Amniotic epithelial cell (primary cell): ENCODE measurements around the gene COL1A2.
A peak's percentile ranks its signal among the peaks of the same experiment; 100 is the strongest.

Experiments
- DNase-seq: peaks from one replicate; pipeline ENCODE4 v3.0.0-alpha.2; 2010; ENCODE audit warnings: low read depth

Gene COL1A2

DNA sequence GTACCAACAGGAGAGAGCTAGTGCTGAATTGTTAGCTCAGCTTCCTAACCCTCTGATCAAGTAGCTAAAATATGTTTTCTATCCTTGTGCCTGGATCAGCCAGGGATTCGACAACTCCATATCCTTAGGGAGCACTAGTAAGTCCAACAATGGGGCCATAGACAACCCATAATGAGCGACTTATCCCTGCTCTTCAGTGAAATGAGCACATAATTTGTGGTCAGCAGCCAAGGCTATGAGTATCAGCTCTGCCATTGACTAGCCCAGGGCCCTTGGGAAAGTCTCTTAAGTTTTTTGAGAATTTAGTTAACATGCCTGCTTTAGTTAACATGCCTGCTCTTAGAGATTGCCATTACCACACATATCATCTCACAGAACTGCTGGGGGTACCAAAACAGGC is 39.3 kb downstream of the COL1A2 start:
- no peak for DNase-seq

DNA sequence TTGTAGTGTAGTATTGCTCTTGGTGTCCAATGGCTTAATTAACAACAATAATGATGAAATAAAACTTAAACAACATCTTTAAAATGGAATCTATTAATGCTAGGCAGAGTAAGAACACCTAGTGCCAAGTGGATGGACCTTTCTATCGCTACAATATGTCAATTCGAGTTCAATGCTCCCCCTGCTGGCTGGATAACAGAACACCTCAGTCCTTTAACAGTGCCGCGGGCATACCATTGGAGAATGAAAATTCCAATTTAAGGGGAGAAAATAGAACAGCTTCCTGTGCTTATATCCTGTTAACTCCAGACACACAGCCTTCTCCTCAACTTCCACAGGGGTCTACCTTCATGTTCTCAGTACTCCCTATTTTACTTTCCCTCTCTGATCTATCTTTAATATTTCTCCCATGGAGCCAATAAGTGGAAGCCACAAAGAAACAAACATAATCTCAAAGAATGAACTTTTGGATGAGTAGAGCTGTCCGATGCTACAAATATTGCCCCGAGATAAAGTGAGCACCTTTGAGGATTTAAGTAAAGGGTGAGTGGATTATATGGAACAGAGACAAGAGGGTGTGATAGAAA is 41.4 kb downstream of the COL1A2 start:
- DNase-seq = peak; percentile 64

DNA sequence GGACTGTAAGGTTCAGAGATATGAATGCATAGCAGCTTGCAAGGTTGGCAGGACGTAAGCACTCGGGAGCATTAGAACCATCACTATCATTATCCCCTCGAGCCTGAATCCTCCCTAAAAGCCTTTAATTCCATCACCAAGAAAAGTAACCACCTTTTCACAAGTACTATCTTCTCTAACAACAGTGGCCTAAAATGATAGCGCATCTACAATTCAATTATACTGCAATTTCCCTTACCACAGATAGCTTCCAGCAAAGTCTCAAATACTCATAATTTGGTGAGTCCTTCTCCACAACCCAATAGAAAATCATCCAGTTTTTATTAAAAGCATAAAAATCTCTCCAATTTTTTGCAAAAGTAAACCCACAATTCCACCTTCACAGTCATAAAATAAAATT is 42.0 kb downstream of the COL1A2 start:
- DNase-seq = no peak

DNA sequence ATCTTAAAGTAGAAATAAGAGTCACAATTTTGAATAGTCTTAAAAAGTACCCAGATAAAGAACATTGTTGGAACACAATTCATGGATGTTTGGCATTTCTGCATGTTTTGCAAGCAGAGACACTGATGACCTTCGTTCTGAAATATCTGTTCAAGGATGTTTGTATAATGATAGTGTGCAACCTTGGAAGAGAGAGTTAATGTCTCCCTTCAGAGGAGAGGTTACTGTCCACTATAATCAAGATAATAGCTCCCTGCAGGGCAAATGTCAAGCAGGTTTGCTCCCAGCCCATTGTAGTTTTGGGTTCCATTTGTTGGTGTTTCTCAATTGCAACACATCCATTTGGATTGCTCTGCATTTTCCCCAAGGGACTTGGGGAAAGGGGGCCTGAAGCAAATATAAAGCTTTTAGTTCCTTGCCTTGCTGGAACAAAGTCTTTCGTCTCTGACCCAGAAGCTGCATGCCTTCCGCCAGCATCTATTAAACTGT is 45.2 kb downstream of the COL1A2 start:
- peak; percentile 59 for DNase-seq

DNA sequence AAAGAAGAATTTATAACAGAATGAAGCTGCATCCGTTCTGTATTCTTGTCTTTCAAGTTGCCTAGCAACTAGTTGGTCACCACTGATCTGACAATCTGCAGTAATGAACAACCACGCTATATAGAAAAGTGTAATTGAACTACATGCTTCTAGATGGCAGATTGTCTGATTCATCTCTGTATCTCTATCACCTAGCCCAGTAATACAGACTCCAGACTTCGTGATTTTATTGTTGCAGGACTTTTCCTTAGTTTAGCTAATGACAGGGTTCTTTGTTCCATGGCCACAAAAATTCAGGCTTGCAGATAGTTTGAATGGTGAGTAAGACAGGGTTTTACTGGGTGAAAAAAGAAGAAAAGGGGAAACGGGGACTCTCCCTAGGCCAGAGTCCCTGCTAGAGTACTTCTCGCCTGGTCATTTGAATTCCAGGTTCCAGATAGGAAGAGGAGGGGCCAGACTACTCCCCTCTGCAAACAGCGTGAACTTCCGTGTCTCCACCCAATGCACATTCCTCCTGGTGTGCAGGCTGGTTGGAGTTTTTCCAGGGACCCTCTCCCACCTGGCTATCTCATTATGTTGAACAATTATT is 45.9 kb downstream of the COL1A2 start:
- peak; percentile 41 for DNase-seq

DNA sequence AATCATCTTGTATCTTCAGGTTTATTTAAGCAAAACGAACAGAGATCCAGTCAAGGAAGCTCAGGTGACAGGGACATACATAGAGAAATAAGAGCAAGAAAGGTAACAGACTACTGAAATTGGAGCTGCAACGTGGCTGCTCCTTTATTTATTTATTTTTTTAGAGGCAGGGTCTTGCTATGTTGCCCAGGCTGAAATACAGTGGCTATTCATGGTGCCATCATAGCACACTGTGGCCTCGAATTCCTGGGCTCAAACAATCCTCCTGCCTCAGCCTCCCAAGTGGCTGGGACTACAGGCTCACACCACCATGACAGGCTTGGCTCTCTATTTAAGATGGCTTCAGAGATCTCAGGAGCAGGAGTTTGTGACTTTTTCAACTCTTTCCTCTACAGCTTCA is 46.4 kb downstream of the COL1A2 start:
- no peak for DNase-seq

DNA sequence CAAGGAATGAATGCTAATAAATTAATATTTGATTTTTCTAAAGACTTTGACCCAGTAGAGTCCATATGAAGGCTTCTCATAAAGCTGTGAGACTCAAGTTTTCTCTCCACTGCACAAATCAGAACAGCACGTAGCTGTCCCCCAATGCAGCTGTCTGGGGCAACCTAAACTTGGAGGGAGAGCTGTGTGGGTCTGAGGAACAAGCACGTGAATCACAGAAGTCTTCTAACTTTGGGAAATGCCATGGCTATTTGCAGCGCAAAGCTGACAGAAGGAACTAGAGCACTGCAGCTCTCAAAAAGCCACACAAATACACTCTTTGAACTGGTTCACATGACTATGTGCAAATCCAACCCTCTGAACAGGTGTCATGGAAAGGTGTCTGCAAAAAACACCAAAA is 47.9 kb downstream of the COL1A2 start:
- no peak for DNase-seq

DNA sequence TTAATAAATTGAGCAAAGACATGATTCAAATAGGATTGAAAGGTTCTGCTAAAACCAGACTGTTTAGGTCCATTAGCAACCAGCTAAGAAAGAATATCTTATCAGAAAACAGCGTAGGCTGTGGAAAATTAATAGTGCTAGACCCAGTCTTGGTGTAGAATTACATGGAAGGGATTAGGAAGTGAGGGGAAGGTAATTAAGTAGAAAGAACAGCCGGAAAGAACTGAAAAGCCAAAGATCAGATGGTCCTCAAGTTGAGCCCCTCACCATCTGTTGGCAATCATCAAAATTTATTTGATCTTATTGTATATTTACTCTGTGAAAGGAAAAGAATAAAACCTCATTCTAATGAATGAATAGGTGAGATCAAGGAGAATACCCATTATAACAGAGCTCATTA is 50.1 kb downstream of the COL1A2 start:
- DNase-seq = no peak

DNA sequence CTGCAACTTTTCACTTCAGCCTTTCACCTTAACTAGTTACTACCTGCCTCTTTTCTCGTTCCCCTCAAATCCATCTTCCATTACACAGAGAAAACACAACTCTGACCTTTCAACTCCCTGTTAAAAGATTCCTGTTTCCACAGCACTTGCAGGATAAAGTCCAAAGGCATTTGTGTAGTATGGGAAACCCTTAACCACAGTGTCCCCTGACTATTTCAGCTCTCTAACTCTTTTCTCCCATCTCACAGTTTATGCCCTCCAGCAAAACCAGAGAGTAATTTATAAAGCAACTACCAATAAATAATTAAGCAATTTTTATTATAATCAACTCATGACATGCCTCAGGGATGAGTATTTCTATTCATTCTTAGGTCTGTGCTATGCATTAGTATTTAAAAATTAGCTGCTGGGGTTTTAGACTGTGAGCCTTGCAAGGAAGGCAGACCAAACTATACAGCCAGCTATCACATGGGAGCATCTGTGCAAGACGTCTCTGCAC is 51.0 kb downstream of the COL1A2 start:
- no peak for DNase-seq

DNA sequence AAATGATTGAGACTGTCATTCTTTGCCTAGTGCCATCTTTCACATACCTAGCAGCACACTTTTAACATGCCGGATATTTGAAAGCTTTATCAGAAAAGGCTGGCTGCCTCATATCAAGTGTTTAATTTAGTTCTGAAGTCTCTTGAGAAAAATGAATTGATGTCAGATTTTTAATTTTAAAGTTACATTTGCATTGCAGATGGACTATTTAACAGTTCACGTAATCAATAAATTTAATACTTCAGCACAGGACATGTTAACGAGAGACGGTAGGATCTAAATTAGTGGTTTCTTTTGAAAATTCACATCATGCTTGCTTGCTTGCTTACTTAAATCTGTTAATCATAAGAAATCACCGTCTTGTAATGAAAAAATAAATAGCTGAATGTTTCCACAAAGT is 51.6 kb downstream of the COL1A2 start:
- no peak for DNase-seq

DNA sequence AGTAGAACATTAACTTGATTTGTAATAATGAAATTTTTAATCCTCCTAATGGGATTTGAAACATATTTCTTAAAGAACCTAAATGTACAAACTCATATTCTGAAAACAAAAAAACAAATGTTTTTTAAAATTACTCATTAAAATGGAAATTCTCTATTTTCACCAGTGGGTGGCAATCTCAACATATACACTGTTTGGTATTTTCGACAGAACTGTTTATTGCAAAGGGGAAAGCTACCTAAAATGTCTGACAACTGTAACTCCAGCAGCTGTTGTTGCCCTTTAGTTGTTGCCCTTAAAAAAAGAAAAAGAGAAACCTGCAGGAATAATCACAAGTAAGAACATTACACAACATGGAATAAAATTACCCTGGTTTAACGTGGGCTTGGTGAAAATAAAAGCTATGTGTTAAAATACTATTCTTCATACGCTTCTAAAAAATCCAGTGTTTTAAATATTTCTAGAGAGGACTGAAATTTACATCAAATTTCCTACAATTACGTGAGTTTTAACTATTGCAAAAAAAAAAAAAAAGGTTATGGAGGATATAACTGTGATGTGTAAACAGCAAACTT is 54.5 kb downstream of the COL1A2 start:
- DNase-seq = peak; percentile 54

DNA sequence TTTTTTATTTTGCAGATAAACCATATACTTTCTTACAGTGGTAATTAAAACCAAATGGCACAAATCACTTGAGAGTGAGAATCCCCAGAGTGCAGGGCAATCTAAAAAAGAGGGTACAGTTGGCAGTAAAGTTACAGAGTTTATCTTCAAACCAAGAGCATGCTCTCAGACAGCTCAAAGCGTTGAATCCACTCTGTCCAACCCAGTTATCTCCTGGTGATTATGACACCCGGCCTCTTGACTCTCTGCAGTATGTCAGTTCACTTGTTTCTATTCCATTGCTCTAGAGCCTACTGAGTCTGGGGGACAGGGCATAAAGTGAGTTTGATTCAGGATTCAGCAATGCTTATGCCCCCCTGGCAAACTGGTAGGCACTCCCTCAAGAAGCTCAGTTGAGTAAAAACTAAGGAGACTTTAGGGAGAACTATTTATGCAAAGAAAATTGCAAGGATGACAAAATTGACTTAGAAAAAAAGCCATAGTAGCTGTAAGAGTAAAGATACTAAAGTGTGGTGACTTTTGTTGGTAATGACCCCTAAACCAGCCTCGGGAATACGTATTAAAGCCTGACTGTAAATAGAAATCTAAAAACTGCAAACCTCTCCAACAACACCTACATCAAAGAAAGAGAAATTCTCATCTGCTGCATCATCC is 55.5 kb downstream of the COL1A2 start:
- no peak for DNase-seq

DNA sequence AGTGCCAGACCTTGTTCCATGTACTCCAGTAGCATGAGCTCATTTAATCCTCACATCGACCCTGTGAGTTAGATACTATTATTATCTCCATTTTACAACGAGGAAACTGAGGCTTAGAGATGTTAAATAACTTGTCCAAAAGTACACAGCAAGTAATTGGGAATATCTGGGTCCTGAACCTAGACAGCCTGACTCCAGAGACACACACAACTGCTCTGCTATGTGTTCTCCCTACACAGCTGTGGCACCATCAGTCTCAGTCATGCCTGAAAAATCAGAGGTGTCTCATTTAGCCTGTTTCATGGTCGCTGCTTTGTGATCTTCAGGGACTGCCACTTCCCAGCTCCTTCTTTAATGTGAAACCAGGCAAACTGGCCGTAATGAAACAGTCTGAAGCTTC is 56.5 kb downstream of the COL1A2 start:
- no peak for DNase-seq

DNA sequence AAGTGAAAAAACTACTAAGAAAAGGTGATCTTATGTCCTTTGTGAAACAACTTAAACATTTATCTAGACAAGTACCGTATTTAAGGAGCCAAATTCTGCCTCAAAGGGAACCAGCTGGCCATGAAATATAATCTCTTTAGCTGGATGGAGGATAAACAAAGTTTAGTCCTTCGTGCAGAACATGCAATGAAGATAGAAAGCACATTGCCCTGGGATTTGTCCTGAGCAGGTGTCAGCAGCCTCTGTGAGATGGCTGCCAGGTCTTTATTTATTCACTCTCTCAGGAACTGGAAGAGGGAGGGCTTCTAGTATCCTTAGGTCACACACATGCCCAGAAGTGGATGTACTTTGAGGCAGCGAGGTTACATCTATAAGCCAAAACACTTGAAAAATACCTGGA is 57.5 kb downstream of the COL1A2 start:
- DNase-seq = no peak

DNA sequence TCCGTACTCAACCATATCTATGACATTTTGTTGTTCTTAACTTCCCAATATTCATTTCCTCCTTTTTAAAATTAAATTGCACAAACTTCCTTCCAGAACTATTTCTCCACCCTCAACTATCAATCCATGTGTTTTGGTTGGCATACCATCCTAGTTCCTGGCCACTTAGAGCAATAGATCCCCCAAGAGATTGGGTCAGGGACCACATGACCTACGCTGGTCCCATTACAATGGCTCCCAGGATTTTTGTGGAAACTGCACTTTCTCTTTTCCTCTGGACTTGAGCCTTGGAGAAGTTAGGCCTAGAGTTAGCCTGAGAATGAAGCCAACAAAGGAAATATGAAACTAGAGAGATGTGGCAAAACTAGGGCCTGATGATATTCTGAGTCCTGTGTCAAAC is 59.2 kb downstream of the COL1A2 start:
- DNase-seq = no peak

DNA sequence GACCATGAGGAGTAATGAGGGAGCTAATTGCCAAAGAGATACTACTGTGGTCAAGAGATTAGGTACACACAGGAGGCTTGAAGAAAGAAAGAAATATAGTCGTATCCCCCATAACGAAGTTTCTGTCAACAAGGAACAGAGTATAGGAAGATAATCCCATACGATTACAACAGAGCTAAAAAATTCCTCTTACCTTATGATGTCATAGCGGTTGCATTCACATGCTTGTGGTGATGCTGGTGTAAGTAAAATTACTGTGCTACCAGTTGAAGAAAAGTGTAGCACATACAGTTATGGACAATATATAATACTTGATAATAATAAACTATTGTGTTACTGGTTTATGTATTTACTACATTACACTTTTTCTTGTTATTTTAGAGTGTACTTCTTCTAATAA is 63.3 kb downstream of the COL1A2 start:
- DNase-seq = peak; percentile 7

DNA sequence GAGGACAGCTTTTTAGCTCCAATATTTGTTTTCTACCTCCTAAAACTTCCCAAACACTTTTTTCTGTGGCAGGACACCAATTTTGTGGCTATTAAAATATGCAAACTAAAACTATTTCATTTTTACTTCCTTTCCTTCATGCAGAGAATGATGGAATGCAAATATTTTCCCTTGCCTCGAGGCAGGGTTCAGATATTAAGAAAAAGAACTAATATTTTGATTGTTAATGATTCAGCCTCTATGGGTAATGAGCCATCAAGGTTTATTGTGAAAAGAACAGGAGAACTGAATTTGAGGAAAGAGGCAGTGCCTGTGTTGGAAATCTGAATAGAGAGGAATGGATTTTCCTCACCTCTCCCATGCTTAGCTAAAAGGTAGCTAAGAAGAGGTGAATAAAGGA is 71.8 kb downstream of the COL1A2 start:
- DNase-seq = no peak

DNA sequence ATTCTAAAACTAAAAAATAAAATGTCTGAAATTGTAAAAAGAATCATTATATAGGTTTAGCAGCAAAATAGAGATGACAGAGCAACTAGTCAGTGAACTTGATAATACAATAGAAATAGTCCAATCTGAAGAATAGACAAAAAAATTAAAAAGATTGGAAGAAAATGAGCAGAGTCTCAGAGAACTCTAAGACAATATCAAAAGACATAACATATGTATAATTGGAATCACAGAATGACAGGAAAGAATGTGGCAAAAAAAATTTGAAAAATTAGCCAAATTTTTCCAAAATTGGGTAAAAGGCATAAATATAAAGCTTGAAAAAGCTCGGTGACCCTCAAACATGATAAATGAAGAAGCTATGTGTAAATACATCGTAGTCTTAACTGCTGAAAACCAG is 76.9 kb downstream of the COL1A2 start:
- no peak for DNase-seq

DNA sequence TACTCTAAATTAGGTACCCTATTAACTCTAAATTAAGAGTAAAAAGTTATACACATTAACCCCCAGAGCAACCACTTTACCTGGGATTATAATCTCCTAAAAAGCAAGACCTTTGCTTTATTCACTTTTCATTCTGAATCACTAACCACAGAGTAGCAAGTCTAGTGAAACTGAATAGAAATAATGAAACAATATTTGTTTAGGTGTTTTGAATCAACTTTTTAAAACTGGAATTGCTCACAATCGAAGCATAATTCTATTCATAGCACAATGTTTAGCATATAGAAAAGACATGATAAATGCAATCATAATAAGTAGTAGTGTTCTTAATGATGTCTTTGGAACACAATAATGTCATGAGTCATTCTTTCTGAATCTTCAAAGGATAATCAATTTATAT is 77.9 kb downstream of the COL1A2 start:
- DNase-seq = no peak

DNA sequence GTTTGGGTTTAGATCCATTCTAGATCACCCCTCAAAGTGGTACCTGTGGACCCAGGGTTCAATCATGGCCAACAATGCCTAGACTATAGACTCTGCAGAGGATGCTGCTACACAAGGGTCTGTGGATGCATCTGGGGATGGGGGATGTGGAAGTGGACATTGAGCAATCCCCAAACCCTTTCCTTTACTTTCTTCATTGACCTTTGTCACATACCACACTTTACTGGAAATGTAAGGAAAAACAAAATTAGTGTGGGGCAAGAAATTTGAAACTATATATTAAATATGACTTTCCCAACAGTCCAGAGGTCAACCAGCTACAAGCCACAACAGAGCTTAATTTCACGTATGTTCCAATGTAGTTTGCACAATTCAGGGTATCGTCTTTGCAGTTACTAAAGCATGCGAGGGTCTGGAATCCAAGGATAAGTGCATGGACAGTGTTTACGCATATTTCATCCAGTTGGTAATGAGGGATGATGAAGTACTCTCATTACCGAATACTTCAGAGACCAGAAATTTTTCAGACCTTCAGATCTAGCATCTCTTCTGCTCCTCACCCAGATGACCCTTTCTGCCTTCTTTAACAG is 81.7 kb downstream of the COL1A2 start:
- DNase-seq = peak; percentile 20

DNA sequence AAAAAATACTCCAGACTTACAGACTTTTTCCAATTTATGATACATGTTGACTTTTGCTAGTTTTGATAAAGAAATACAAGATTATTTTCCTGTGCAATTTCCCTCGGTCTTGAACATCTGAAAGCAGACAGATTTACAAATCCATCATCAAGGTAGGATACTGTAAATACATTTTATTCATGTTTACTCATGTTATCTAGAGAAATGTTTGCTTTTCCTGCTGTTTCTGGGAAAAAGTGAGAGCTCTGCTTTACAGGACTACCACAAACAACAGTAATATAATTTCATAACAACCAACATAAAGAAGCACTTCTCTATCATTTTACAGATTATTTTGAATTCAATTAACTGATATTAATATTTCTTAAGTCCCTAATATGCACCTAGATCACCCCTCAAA is 83.2 kb downstream of the COL1A2 start:
- no peak for DNase-seq

DNA sequence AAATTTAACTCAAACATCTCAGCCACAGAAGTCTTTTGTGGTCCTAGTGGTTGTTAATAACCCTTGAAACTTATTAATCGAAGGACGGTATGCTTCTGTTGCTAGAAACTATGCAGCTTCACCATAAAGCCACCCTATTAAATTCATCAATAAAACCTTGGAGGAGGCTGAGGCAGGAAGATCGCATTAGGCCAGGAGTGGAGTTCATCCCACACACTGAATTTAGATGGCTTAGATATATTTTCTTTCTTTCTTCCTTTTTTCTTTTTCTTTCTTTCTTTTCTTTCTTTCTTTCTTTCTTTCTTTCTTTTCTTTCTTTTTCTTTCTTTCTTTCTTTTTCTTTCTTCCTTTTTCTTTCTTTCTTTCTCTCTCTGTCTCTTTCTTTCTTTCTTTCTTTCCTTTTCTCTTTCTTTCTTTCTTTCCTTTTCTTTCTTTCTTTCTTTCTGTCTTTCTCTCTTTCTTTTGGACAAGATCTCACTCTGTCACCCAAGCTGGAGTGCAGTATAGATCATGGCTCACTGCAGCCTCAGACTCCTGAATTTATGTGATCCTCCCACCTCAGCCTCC is 84.0 kb downstream of the COL1A2 start:
- DNase-seq = no peak
